DND-41 (cell line): Measurements from ENCODE around the gene BNC2.

Experiments used
- CTCF ChIP-seq: IDR thresholded peaks from 2 replicates; pipeline ENCODE4 v1.5.1; 2012; ENCODE audit warnings: borderline replicate concordance, low read length, moderate library complexity, mild to moderate bottlenecking; ENCODE audit not compliant: poor library complexity, severe bottlenecking; ENCODE audit errors: extremely low read depth
- EZH2 ChIP-seq: IDR thresholded peaks from 3 replicates; pipeline ENCODE4 v1.6.1; 2012; ENCODE audit warnings: borderline replicate concordance, low read depth, mild to moderate bottlenecking, moderate library complexity, low read length, inconsistent platforms; ENCODE audit not compliant: severe bottlenecking

- TF ChIP-seq CTCF (no peak), EZH2 (no peak)
Measured at GRCh38 chr9:16846367-16846766, 24.1 kb downstream of the BNC2 start.
